ENCODE data around the gene CALCOCO1. TPM values are rescaled to one million over a fixed set of nuclear protein-coding genes. Genes with fewer than 3 reads are reported as not detected.

CALCOCO1 gene
- total RNA-seq, 2 donors from 2014 or later, result 182 to 232 TPM

DNA sequence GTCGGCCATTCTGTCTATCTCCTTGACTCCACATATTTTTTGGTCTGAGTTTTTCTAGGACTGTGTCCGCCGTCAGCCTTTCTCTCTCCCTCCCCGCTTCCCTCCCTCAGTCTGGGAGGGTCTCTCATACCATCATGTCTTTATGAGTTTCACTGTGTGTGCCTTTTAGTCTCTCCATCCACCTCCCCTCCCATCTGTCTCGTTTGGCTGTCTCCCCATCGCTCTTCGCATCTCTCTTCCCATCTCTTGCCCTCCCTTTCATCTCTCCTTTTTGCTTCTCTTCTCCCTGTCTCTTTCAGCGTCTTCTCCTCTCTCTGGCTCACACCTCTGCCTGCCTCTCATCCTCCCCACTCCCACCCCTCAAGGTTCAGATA lies 31.5 kb upstream of the CALCOCO1 start:
- Histone ChIP-seq H3K4me1 (peaks cover 0 to 23% of the 10 kb centered on the region in 2 donors), H3K27me3 (no peaks in the 10 kb centered on the region), H3K4me3 (no peak overlapping the region), H3K36me3 (no peaks in the 10 kb centered on the region), H3K27ac (no peak overlapping the region), H3K9me3 (no peaks in the 10 kb centered on the region)
- TF ChIP-seq, protein P1, sequence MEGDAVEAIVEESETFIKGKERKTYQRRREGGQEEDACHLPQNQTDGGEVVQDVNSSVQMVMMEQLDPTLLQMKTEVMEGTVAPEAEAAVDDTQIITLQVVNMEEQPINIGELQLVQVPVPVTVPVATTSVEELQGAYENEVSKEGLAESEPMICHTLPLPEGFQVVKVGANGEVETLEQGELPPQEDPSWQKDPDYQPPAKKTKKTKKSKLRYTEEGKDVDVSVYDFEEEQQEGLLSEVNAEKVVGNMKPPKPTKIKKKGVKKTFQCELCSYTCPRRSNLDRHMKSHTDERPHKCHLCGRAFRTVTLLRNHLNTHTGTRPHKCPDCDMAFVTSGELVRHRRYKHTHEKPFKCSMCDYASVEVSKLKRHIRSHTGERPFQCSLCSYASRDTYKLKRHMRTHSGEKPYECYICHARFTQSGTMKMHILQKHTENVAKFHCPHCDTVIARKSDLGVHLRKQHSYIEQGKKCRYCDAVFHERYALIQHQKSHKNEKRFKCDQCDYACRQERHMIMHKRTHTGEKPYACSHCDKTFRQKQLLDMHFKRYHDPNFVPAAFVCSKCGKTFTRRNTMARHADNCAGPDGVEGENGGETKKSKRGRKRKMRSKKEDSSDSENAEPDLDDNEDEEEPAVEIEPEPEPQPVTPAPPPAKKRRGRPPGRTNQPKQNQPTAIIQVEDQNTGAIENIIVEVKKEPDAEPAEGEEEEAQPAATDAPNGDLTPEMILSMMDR (IDR thresholded peaks at IDR 0.05), result no peak
- DNase-seq (ENCODE audit: low spot score), result no peak

DNA sequence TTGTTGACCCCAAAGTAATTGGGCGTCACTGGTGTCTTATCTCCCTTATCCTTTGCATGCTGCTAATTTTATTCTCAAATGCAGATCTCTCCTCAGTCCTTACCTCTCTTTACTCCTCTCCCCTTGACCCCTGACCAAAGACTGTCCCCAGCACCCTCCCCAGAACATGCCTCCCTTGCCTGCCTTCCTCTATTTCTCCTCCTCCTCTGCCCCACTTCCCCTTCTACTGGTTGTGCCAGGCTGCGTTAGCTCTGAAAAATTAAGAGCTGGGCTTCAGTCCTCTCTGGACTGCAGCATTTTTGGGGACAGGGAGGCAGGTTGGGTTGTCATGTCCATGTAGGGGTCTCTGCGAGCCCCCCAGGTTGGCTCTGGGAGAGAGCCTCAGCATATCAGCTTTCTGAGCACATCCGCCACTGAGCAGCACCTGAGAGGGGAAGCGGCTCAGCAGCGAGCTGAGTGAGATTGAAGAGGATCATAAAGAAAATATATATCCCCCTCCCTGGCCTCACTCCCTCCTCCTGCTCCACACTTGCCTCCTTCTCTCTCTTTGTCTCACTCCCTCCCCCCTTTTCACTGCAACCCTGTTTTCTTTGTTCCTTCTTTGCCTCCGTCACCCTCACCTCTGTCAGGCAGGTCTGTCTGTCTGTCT lies 31.0 kb upstream of the CALCOCO1 start:
- H3K4me1 ChIP-seq, result peaks cover 0 to 23% of the 10 kb centered on the region in 2 donors
- TF ChIP-seq, protein P1 (IDR thresholded peaks at IDR 0.05), result no peak
- H3K4me3 ChIP-seq, result no peak overlapping the region
- DNase-seq (ENCODE audit: low spot score), result no peak
- H3K9me3 ChIP-seq, result no peaks in the 10 kb centered on the region
- no peaks in the 10 kb centered on the region for H3K36me3 ChIP-seq
- no peaks in the 10 kb centered on the region for H3K27me3 ChIP-seq
- H3K27ac ChIP-seq, result no peak overlapping the region

DNA sequence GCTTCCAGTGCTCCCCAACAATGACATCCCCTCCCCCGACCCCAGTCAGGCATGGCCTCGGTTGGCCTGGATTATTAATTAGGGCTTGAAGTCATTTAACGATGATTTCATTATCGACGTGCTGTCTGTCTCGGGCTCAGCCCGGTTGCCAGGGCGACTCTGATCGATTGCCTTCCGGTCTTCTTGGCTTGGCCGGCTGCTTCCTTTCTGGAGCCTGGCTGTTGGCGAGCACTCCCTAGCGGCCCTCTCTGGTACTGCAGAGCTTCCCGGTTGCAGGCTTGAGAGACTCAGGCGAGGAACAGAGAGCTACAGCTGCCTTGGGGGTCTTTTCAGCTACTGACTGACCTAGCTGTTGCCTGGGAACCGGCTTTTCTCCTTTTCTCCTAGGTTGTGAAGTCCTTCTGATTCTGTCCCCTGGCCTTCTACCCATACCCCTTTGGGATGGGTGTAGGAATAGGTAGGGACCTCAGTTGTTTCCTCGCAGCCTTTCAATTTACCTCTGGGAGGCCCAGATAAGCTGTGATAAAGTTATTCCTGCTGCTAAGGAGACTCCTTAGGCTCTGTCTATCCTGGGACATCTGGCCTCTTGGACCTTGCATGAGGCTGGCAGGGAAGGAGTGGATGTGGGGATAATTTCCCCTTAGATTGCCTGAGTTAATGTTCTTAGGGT lies 30.0 kb upstream of the CALCOCO1 start:
- TF ChIP-seq, protein P1 (IDR thresholded peaks at IDR 0.05), result peak; percentile 91 to 93
- H3K27ac ChIP-seq, result no peak overlapping the region
- peaks cover 0 to 23% of the 10 kb centered on the region in 2 donors for H3K4me1 ChIP-seq
- no peaks in the 10 kb centered on the region for H3K36me3 ChIP-seq
- no peaks in the 10 kb centered on the region for H3K27me3 ChIP-seq
- no peaks in the 10 kb centered on the region for H3K9me3 ChIP-seq
- DNase-seq (ENCODE audit: low spot score), result peak; percentile 73
- H3K4me3 ChIP-seq, result peak overlapping the region in 1 of 2 donors; percentile 22

DNA sequence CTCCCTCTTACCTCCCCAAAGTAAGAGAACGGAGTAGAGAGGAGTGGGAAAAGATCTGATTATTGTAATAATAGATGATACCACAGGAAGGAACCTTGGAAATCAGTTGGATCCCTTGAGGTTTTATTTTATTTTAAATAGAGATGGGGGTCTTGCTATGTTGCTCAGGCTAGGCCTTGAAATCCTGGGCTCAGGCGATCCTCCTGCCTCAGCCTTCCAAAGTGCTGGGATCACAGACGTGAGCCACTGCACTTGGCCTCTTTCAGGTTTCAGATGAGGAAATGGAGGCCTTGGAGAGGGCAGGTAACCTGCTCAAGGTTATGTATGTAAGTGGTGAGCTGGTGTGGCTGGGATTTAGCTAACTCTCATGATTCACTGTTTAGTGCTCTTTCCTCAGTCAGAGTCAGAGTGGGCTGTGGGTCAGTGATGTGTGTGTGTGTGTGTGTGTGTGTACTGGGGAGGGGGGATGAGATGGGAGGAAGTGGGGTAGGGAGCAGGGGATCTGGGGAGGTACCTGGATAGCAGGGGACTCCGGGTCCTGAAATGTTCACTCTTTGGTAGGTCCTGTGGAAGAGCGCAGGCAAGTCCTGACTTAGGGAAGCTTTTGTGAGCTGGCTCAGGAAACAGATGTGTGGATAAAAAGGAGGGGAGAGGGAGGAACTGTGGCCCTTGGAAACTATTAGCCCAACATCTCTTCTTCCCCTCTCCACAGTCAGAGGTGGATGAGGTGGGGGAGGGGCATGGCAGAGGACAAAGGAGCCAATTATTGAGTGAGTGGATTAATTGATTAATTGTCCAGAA lies 29.2 kb upstream of the CALCOCO1 start:
- Histone ChIP-seq H3K4me3 (peak overlapping the region in 1 of 2 donors; percentile 22), H3K36me3 (no peaks in the 10 kb centered on the region), H3K4me1 (peaks cover 0 to 30% of the 10 kb centered on the region in 2 donors), H3K27ac (no peak overlapping the region), H3K9me3 (no peaks in the 10 kb centered on the region), H3K27me3 (no peaks in the 10 kb centered on the region)
- TF ChIP-seq, protein P1 (IDR thresholded peaks at IDR 0.05), result no peak
- DNase-seq (ENCODE audit: low spot score), result no peak

DNA sequence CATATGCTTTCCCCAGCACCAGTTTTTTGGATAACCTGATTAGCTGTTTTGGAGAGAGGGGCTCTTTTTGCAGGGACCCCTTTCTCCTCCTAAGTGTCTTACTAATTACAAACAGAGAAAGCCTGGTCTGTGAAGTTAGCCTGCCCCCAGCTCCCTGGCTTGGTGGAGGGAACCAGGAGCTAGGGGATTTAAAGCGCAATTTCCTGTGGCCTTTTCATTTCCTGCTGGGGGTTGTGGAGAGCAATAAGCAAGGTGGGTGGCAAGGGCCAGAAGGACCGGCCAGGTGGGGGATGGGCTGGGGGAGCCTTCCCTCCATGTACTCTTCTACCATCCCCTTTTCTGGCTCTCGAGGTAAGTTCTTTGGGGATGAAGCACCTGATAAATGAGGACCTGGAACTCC lies 28.6 kb upstream of the CALCOCO1 start:
- no peaks in the 10 kb centered on the region for H3K36me3 ChIP-seq
- H3K27me3 ChIP-seq, result no peaks in the 10 kb centered on the region

More for the DNA sequence above, 28.6 kb upstream of the CALCOCO1 start:
- H3K4me3 ChIP-seq, result no peak overlapping the region
- no peak overlapping the region for H3K27ac ChIP-seq
- peaks cover 0 to 37% of the 10 kb centered on the region in 2 donors for H3K4me1 ChIP-seq
- H3K9me3 ChIP-seq, result no peaks in the 10 kb centered on the region
- no peak for DNase-seq (ENCODE audit: low spot score)
- TF ChIP-seq, protein P1 (IDR thresholded peaks at IDR 0.05), result no peak

Measured in right atrium auricular region (tissue), 2 donors.